HEK293T (cell line): ENCODE results near the gene PHF10.

Experiments used
- ARNT ChIP-seq: fragments of 450-650 bp; IDR thresholded peaks from 2 replicates; pipeline ENCODE4 v1.6.1; 2017; ENCODE audit warnings: mild to moderate bottlenecking
- BHLHE40 ChIP-seq: fragments of 450-650 bp; IDR thresholded peaks from 2 replicates; pipeline ENCODE4 v1.6.1; 2016; ENCODE audit warnings: mild to moderate bottlenecking, moderate library complexity, borderline replicate concordance
- CTBP1 ChIP-seq: fragments of 450-650 bp; IDR thresholded peaks from 2 replicates; pipeline ENCODE4 v1.6.1; 2016; ENCODE audit warnings: borderline replicate concordance
- ELF4 ChIP-seq: fragments of 450-650 bp; IDR thresholded peaks from 2 replicates; pipeline ENCODE4 v1.6.1; 2017; ENCODE audit warnings: antibody characterized with exemption
- FOXA1 ChIP-seq: fragments of 450-650 bp; IDR thresholded peaks from 2 replicates; pipeline ENCODE4 v1.6.1; 2016; ENCODE audit warnings: mild to moderate bottlenecking
- FOXM1 ChIP-seq: fragments of 450-650 bp; IDR thresholded peaks from 2 replicates; pipeline ENCODE4 v1.6.1; 2017; ENCODE audit warnings: mild to moderate bottlenecking, borderline replicate concordance
- L3MBTL2 ChIP-seq: fragments of 450-650 bp; conservative IDR thresholded peaks from 2 replicates; pipeline ENCODE4 v1.6.1; 2016; ENCODE audit warnings: mild to moderate bottlenecking
- LEF1 ChIP-seq: fragments of 450-650 bp; IDR thresholded peaks from 2 replicates; pipeline ENCODE4 v1.6.1; 2017; ENCODE audit warnings: mild to moderate bottlenecking, borderline replicate concordance
- SP1 ChIP-seq: fragments of 450-650 bp; IDR thresholded peaks from 2 replicates; pipeline ENCODE4 v1.6.1; 2017
- SUZ12 ChIP-seq: fragments of 450-650 bp; IDR thresholded peaks from 2 replicates; pipeline ENCODE4 v1.6.1; 2016; ENCODE audit warnings: mild to moderate bottlenecking
- TARDBP ChIP-seq: fragments of 450-650 bp; IDR thresholded peaks from 2 replicates; pipeline ENCODE4 v1.6.1; 2016
- ZNF384 ChIP-seq: fragments of 450-650 bp; IDR thresholded peaks from 2 replicates; pipeline ENCODE4 v1.6.1; 2016

DNA sequence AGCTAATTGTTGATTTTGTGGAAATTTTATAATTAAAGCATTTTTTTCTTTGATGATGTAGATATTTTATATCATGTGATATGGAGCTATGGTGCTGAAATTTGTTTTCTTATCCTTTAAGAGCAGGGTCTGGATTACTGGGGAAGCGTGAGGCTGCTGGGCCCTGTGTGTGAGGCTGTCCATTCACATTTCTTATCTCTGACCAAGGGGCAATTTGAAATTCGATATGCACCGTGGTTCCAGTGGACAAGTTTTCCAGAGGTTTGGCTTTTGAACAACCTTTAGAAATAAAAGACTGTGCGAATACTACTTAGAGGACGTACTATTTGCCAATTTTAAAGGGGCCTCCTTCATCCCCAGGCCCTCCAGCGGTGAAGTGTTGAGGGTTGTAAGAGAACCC lies 30.9 kb upstream of the PHF10 start:
- TF ChIP-seq BHLHE40 (no peak), FOXA1 (no peak), SP1 (no peak), ELF4 (no peak), CTBP1 (no peak), L3MBTL2 (no peak), SUZ12 (no peak), LEF1 (no peak), TARDBP (no peak), ZNF384 (no peak), FOXM1 (no peak), ARNT (no peak)
